ENCODE results near the gene INS. TPM values are rescaled to one million over a fixed set of nuclear protein-coding genes. Genes with fewer than 3 reads are reported as not detected.

The INS gene
- total RNA-seq, 4 donors from 2014 or later: not detected

GRCh38 chr11:2198621-2199365 is 37.8 kb upstream of the INS start:
- TF ChIP-seq POLR2A (IDR thresholded peaks at IDR 0.05) (no peak), CTCF (IDR thresholded peaks at IDR 0.05) (no peak)
- no peaks in the 10 kb centered on the region for H3K9me3 ChIP-seq
- H3K27me3 ChIP-seq: peaks cover 0 to 31% (median 0%) of the 10 kb centered on the region in 4 donors
- intact Hi-C loops (cut with DNase I): loop anchor here (5.0 kb wide), 1 partner anchor 104 kb away; the partner anchor contains the start of genes C11orf21 and TSPAN32
- no peaks in the 10 kb centered on the region for H3K36me3 ChIP-seq
- H3K27ac ChIP-seq: no peak overlapping the region
- no peak overlapping the region for H3K4me3 ChIP-seq
- peaks cover 4 to 31% (median 14%) of the 10 kb centered on the region in 3 donors for H3K4me1 ChIP-seq
- 88 to 100% methylated on average over 6 of the region's 21 CpGs for WGBS, 2 donors
- DNase-seq: no peak

DNA sequence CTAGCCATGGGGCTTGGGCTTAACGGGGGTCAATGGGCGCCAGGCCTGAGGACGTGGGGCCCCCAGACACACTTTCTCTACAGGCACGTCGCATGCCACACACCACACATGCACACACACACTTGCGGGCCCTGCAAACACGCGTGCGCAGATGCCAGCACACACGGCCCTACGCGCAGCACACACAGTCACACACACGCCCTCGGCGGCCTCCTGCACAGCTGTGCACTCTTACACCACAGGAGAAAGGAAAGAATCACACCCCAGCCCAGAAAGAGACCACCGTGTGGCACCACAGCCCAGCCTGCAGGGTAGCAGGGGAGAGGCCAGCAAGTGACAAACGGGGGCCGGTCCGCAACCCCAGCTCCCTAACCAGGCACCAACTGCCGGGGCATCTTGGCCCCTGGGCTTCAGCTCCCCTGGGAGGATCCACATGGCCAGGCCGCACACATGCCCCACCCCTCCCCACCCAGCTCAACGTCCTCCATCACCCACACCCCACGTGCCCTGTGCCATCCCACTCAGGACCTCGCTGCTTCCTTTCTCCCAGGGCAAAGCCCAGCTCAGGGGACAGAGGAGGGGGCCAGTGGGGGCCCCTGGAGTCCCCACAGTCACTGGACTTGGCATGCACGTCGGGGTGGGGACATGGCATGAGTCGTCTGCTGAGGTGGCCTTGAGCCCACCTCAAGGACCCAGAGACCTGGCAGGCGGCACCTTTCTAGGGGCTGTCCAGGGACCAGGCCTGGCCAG is 36.9 kb upstream of the INS start:
- no peak for TF ChIP-seq POLR2A (IDR thresholded peaks at IDR 0.05)
- no peak for TF ChIP-seq CTCF (IDR thresholded peaks at IDR 0.05)
- Histone ChIP-seq H3K36me3 (no peaks in the 10 kb centered on the region), H3K27me3 (peaks cover 0 to 40% (median 0%) of the 10 kb centered on the region in 4 donors), H3K27ac (no peak overlapping the region), H3K4me3 (no peak overlapping the region), H3K4me1 (peaks cover 4 to 29% (median 11%) of the 10 kb centered on the region in 3 donors), H3K9me3 (no peaks in the 10 kb centered on the region)
- intact Hi-C loops (cut with DNase I): loop anchor here (5.0 kb wide), 1 partner anchor 104 kb away; the partner anchor contains the start of genes C11orf21 and TSPAN32
- 72 to 86% methylated on average over 11 to 14 of the region's 28 CpGs for WGBS, 2 donors
- DNase-seq: no peak

- Histone ChIP-seq H3K9me3 (no peaks in the 10 kb centered on the region), H3K27me3 (peaks cover 0 to 48% (median 0%) of the 10 kb centered on the region in 4 donors), H3K36me3 (no peaks in the 10 kb centered on the region), H3K27ac (no peak overlapping the region), H3K4me3 (no peak overlapping the region), H3K4me1 (peaks cover 0 to 21% (median 5%) of the 10 kb centered on the region in 3 donors)
- no peak for DNase-seq
- 42 to 48% methylated on average over 4 to 13 of the region's 23 CpGs for WGBS, 2 donors
- TF ChIP-seq CTCF (IDR thresholded peaks at IDR 0.05) (peak; percentile 70 to 96 (median 92)), POLR2A (IDR thresholded peaks at IDR 0.05) (no peak)
- intact Hi-C loops (cut with DNase I): loop anchor here (5.0 kb wide), 1 partner anchor 105 kb away; the partner anchor contains the start of genes C11orf21 and TSPAN32
Measured at GRCh38 chr11:2196970-2197770, 36.2 kb upstream of the INS start.

DNA sequence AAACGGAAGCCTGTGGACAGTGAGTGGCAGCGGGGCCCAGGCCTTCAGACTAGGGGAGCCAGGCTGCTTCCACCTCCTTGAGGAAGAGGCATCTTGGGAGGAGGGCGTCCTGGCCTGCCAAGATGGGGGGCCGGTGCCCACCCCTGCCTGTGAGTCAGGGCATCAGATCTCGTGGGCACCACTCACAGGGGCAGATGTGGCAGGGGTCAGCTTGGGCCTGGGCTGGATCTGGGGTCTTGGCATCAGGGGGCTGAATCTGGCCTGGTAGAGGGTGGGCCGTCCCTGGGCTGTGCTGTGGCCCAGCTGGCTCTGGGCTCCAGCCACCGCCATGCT is 34.7 kb upstream of the INS start:
- no peak overlapping the region for H3K27ac ChIP-seq
- no peaks in the 10 kb centered on the region for H3K9me3 ChIP-seq
- no peak overlapping the region for H3K4me3 ChIP-seq
- H3K36me3 ChIP-seq: no peaks in the 10 kb centered on the region
- no peak for DNase-seq
- peaks cover 0 to 18% (median 0%) of the 10 kb centered on the region in 3 donors for H3K4me1 ChIP-seq
- 86% methylated on average over 1 of the region's 7 CpGs; no CpG with 5 or more reads in 1 of the 2 donors for WGBS, 2 donors
- intact Hi-C loops (cut with DNase I): loop anchor here (2.0 to 5.0 kb wide), 2 partner anchors 107 to 225 kb away; partner anchors contain the start of genes C11orf21 and TSPAN32
- peaks cover 0 to 62% (median 0%) of the 10 kb centered on the region in 4 donors for H3K27me3 ChIP-seq
- TF ChIP-seq POLR2A (IDR thresholded peaks at IDR 0.05) (no peak), CTCF (IDR thresholded peaks at IDR 0.05) (no peak)

Measured in esophagus squamous epithelium (tissue), 5 donors.